Fibroblast of the aortic adventitia (primary cell): Measurements from ENCODE around the gene TULP1. TPM values are rescaled to one million over a fixed set of nuclear protein-coding genes. Genes with fewer than 3 reads are reported as not detected.

Experiments used
- DNase-seq: peaks from one replicate; pipeline ENCODE4 v3.0.0-alpha.2; 2010; ENCODE audit warnings: low read depth
- H3K4me3 ChIP-seq: 2 replicates; pipeline ENCODE4 v1.5.1; 2011; ENCODE audit warnings: low read depth, mild to moderate bottlenecking, control low read depth, low read length, moderate library complexity
- CTCF ChIP-seq: IDR thresholded peaks from 2 replicates; pipeline ENCODE4 v1.5.1; 2011; ENCODE audit warnings: mild to moderate bottlenecking, low read length, control low read depth, inconsistent platforms; ENCODE audit not compliant: insufficient read depth
- total RNA-seq: library from RNA; depleted of rRNA; stranded (reverse); fragments of >200 nt; gene quantifications from 2 replicates; pipeline ENCODE4 v1.2.3, GENCODE V29; 2012; ENCODE audit warnings: low replicate concordance

Gene TULP1
- total RNA-seq, 1 donor, result not detected

- no peak for DNase-seq
- TF ChIP-seq CTCF, result no peak
These were observed 38.9 kb downstream of the TULP1 start for GRCh38 chr6:35473850-35474130.

GRCh38 chr6:35473075-35473849, 39.4 kb downstream of the TULP1 start:
- DNase-seq, result no peak
- TF ChIP-seq CTCF, result no peak
- no peak overlapping the region for H3K4me3 ChIP-seq

More at GRCh38 chr6:35473850-35474130, 38.9 kb downstream of the TULP1 start:
- no peak overlapping the region for H3K4me3 ChIP-seq

- TF ChIP-seq CTCF, result no peak
- H3K4me3 ChIP-seq, result no peak overlapping the region
- no peak for DNase-seq
These were observed 40.8 kb downstream of the TULP1 start for GRCh38 chr6:35471836-35472345.

GRCh38 chr6:35470663-35471120, 42.0 kb downstream of the TULP1 start:
- DNase-seq, result no peak
- TF ChIP-seq CTCF, result no peak
- H3K4me3 ChIP-seq, result peak overlapping the region; percentile 25

- no peak for TF ChIP-seq CTCF
- peak overlapping the region; percentile 89 for H3K4me3 ChIP-seq
- peak; percentile 31 for DNase-seq
These were observed 42.7 kb downstream of the TULP1 start for GRCh38 chr6:35469751-35470662.

DNA sequence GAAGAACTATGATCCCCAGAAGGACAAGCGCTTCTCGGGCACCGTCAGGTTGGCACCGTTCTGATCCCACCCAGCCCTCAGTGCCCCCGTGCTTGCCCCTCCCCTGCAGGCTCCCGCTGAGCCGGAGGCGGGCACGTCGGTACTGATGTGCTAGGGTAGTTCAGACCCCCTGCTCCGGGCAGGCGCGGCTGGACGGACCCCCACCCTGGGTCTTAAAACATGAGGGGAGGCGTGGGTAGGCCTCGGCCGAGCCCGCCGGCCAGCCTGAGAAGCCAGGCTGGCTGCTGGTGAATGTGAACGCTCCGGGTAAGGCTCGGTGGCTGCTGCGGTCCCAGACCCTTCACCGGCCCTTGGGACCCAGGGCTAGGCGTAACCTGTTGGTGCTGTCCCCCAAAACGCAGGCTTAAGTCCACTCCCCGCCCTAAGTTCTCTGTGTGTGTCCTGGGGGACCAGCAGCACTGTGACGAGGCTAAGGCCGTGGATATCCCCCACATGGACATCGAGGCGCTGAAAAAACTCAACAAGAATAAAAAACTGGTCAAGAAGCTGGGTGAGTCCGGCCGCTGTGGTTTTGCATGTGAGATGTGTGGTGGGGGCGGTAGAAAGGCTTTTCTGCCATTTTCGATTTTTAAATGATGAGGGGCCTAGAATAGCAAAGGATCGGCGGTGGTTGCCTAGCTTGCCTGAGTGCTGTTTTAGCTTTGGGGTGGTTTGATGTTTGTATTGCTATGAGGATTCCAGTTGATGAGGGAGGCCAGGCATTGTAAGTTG, 43.5 kb downstream of the TULP1 start:
- peak overlapping the region; percentile 89 for H3K4me3 ChIP-seq
- DNase-seq, result no peak
- TF ChIP-seq CTCF, result no peak
